ENCODE measurements around the gene SARNP. TPM values are rescaled to one million over a fixed set of nuclear protein-coding genes. Genes with fewer than 3 reads are reported as not detected.

Gene SARNP
- total RNA-seq, 1 donor = 59.7 TPM

- Histone ChIP-seq H3K4me1 (ENCODE audit: insufficient read depth, low read length) (peaks cover 29% of the 10 kb centered on the region), H3K27me3 (ENCODE audit: insufficient read depth, low read length) (no peaks in the 10 kb centered on the region), H3K9me3 (ENCODE audit: low read depth, low read length) (no peaks in the 10 kb centered on the region), H3K4me3 (ENCODE audit: low read length) (no peak overlapping the region)
Measured at GRCh38 chr12:55733021-55733555, 84.4 kb downstream of the SARNP start.

GRCh38 chr12:55732288-55732687, 85.2 kb downstream of the SARNP start:
- Histone ChIP-seq H3K4me1 (ENCODE audit: insufficient read depth, low read length) (peaks cover 29% of the 10 kb centered on the region), H3K9me3 (ENCODE audit: low read depth, low read length) (no peaks in the 10 kb centered on the region), H3K27me3 (ENCODE audit: insufficient read depth, low read length) (no peaks in the 10 kb centered on the region), H3K4me3 (ENCODE audit: low read length) (no peak overlapping the region)

- Histone ChIP-seq H3K27me3 (ENCODE audit: insufficient read depth, low read length) (no peaks in the 10 kb centered on the region), H3K4me1 (ENCODE audit: insufficient read depth, low read length) (peaks cover 37% of the 10 kb centered on the region), H3K9me3 (ENCODE audit: low read depth, low read length) (no peaks in the 10 kb centered on the region), H3K4me3 (ENCODE audit: low read length) (peak overlapping the region; percentile 68)
Measured at GRCh38 chr12:55729819-55730818, 87.4 kb downstream of the SARNP start.

- Histone ChIP-seq H3K9me3 (ENCODE audit: low read depth, low read length) (no peaks in the 10 kb centered on the region), H3K27me3 (ENCODE audit: insufficient read depth, low read length) (no peaks in the 10 kb centered on the region), H3K4me3 (ENCODE audit: low read length) (peak within 1 kb of the TSS; percentile 68), H3K4me1 (ENCODE audit: insufficient read depth, low read length) (peaks cover 42% of the 10 kb centered on the region)
Measured at GRCh38 chr12:55728939-55729818, 88.3 kb downstream of the SARNP start, which contains the start of gene CD63. CD63 (minus strand) TSS chr12:55729009; CDS start chr12:55728341, 668 bp downstream.

- Histone ChIP-seq H3K27me3 (ENCODE audit: insufficient read depth, low read length) (no peaks in the 10 kb centered on the region), H3K4me1 (ENCODE audit: insufficient read depth, low read length) (peaks cover 42% of the 10 kb centered on the region), H3K9me3 (ENCODE audit: low read depth, low read length) (no peaks in the 10 kb centered on the region), H3K4me3 (ENCODE audit: low read length) (peak overlapping the region; percentile 68)
Measured at GRCh38 chr12:55728186-55728938, 89.2 kb downstream of the SARNP start.

GRCh38 chr12:55727643-55728185, 89.8 kb downstream of the SARNP start:
- no peaks in the 10 kb centered on the region for H3K9me3 ChIP-seq (ENCODE audit: low read depth, low read length)

GRCh38 chr12:55726971-55727370, 90.6 kb downstream of the SARNP start:
- H3K4me3 ChIP-seq (ENCODE audit: low read length) = no peak overlapping the region
- H3K9me3 ChIP-seq (ENCODE audit: low read depth, low read length) = no peaks in the 10 kb centered on the region
- H3K4me1 ChIP-seq (ENCODE audit: insufficient read depth, low read length) = peaks cover 42% of the 10 kb centered on the region
- H3K27me3 ChIP-seq (ENCODE audit: insufficient read depth, low read length) = no peaks in the 10 kb centered on the region

More at GRCh38 chr12:55727643-55728185, 89.8 kb downstream of the SARNP start:
- Histone ChIP-seq H3K4me3 (ENCODE audit: low read length) (peak overlapping the region; percentile 68), H3K4me1 (ENCODE audit: insufficient read depth, low read length) (peaks cover 42% of the 10 kb centered on the region), H3K27me3 (ENCODE audit: insufficient read depth, low read length) (no peaks in the 10 kb centered on the region)

- no peaks in the 10 kb centered on the region for H3K27me3 ChIP-seq (ENCODE audit: insufficient read depth, low read length)
- no peaks in the 10 kb centered on the region for H3K9me3 ChIP-seq (ENCODE audit: low read depth, low read length)
- no peak overlapping the region for H3K4me3 ChIP-seq (ENCODE audit: low read length)
- peaks cover 46% of the 10 kb centered on the region for H3K4me1 ChIP-seq (ENCODE audit: insufficient read depth, low read length)
Measured at GRCh38 chr12:55725556-55725955, 92.0 kb downstream of the SARNP start.

- H3K4me3 ChIP-seq (ENCODE audit: low read length) = no peak overlapping the region
- H3K27me3 ChIP-seq (ENCODE audit: insufficient read depth, low read length) = no peaks in the 10 kb centered on the region
- no peaks in the 10 kb centered on the region for H3K9me3 ChIP-seq (ENCODE audit: low read depth, low read length)
- peaks cover 45% of the 10 kb centered on the region for H3K4me1 ChIP-seq (ENCODE audit: insufficient read depth, low read length)
Measured at GRCh38 chr12:55724940-55725309, 92.6 kb downstream of the SARNP start.

GRCh38 chr12:55724226-55724939, 93.1 kb downstream of the SARNP start:
- H3K4me3 ChIP-seq (ENCODE audit: low read length) = no peak overlapping the region
- H3K4me1 ChIP-seq (ENCODE audit: insufficient read depth, low read length) = peaks cover 45% of the 10 kb centered on the region
- no peaks in the 10 kb centered on the region for H3K27me3 ChIP-seq (ENCODE audit: insufficient read depth, low read length)
- H3K9me3 ChIP-seq (ENCODE audit: low read depth, low read length) = no peaks in the 10 kb centered on the region

- Histone ChIP-seq H3K4me1 (ENCODE audit: insufficient read depth, low read length) (peaks cover 48% of the 10 kb centered on the region), H3K27me3 (ENCODE audit: insufficient read depth, low read length) (no peaks in the 10 kb centered on the region), H3K4me3 (ENCODE audit: low read length) (no peak overlapping the region), H3K9me3 (ENCODE audit: low read depth, low read length) (no peaks in the 10 kb centered on the region)
Measured at GRCh38 chr12:55723516-55724225, 93.9 kb downstream of the SARNP start.

GRCh38 chr12:55722948-55723347, 94.6 kb downstream of the SARNP start:
- Histone ChIP-seq H3K9me3 (ENCODE audit: low read depth, low read length) (no peaks in the 10 kb centered on the region), H3K27me3 (ENCODE audit: insufficient read depth, low read length) (no peaks in the 10 kb centered on the region), H3K4me1 (ENCODE audit: insufficient read depth, low read length) (peaks cover 53% of the 10 kb centered on the region), H3K4me3 (ENCODE audit: low read length) (no peak overlapping the region)

GRCh38 chr12:55721601-55722213, 95.8 kb downstream of the SARNP start:
- no peaks in the 10 kb centered on the region for H3K27me3 ChIP-seq (ENCODE audit: insufficient read depth, low read length)
- H3K4me1 ChIP-seq (ENCODE audit: insufficient read depth, low read length) = peaks cover 53% of the 10 kb centered on the region
- no peaks in the 10 kb centered on the region for H3K9me3 ChIP-seq (ENCODE audit: low read depth, low read length)
- no peak overlapping the region for H3K4me3 ChIP-seq (ENCODE audit: low read length)
